GM19468 (cell line): Measurements from ENCODE around the gene SMYD3.

Source experiments
- ATAC-seq: cut with Tn5 transposase; IDR thresholded peaks from one replicate; pipeline ENCODE4 v1.9.1; 2021; ENCODE audit warnings: mild to moderate bottlenecking, moderate library complexity, moderate number of reproducible peaks; ENCODE audit not compliant: unreplicated experiment; ENCODE audit errors: extremely low read depth

The SMYD3 gene

GRCh38 chr1:246319083-246319714 lies 187.9 kb downstream of the SMYD3 start:
- no peak for ATAC-seq

- no peak for ATAC-seq
Observed at GRCh38 chr1:246318622-246319021, 188.5 kb downstream of the SMYD3 start.

GRCh38 chr1:246318036-246318359 lies 189.1 kb downstream of the SMYD3 start:
- ATAC-seq, result no peak

GRCh38 chr1:246317332-246318035 lies 189.6 kb downstream of the SMYD3 start:
- ATAC-seq, result no peak

- ATAC-seq, result no peak
Observed at GRCh38 chr1:246311461-246311860, 195.6 kb downstream of the SMYD3 start.

- no peak for ATAC-seq
Observed at GRCh38 chr1:246309247-246309884, 197.7 kb downstream of the SMYD3 start.

GRCh38 chr1:246308533-246309075 lies 198.5 kb downstream of the SMYD3 start:
- no peak for ATAC-seq

GRCh38 chr1:246306415-246307037 lies 200.6 kb downstream of the SMYD3 start:
- ATAC-seq, result no peak

- ATAC-seq, result no peak
Observed at GRCh38 chr1:246304484-246305259, 202.4 kb downstream of the SMYD3 start.

GRCh38 chr1:246302711-246303317 lies 204.3 kb downstream of the SMYD3 start:
- ATAC-seq, result no peak

- ATAC-seq, result no peak
Observed at GRCh38 chr1:246302251-246302625, 204.8 kb downstream of the SMYD3 start.

- ATAC-seq, result no peak
Observed at GRCh38 chr1:246301553-246302250, 205.4 kb downstream of the SMYD3 start.

GRCh38 chr1:246300626-246301549 lies 206.2 kb downstream of the SMYD3 start:
- ATAC-seq, result no peak

- no peak for ATAC-seq
Observed at GRCh38 chr1:246297279-246298265, 209.5 kb downstream of the SMYD3 start.

GRCh38 chr1:246295968-246296367 lies 211.1 kb downstream of the SMYD3 start:
- no peak for ATAC-seq

GRCh38 chr1:246295340-246295739 lies 211.7 kb downstream of the SMYD3 start:
- no peak for ATAC-seq

GRCh38 chr1:246294263-246294662 lies 212.8 kb downstream of the SMYD3 start:
- ATAC-seq, result no peak
